ENCODE measurements around the gene P3R3URF.

GRCh38 chr1:46169811-46170454 is 6.4 kb downstream of the P3R3URF start:
- TF ChIP-seq, protein P1, sequence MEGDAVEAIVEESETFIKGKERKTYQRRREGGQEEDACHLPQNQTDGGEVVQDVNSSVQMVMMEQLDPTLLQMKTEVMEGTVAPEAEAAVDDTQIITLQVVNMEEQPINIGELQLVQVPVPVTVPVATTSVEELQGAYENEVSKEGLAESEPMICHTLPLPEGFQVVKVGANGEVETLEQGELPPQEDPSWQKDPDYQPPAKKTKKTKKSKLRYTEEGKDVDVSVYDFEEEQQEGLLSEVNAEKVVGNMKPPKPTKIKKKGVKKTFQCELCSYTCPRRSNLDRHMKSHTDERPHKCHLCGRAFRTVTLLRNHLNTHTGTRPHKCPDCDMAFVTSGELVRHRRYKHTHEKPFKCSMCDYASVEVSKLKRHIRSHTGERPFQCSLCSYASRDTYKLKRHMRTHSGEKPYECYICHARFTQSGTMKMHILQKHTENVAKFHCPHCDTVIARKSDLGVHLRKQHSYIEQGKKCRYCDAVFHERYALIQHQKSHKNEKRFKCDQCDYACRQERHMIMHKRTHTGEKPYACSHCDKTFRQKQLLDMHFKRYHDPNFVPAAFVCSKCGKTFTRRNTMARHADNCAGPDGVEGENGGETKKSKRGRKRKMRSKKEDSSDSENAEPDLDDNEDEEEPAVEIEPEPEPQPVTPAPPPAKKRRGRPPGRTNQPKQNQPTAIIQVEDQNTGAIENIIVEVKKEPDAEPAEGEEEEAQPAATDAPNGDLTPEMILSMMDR (IDR thresholded peaks at IDR 0.05) = no peak
- TF ChIP-seq EZH2 (IDR thresholded peaks at IDR 0.05) = no peak

All from neural progenitor cell (in vitro differentiated cells).